ENCODE measurements around the gene SLF2.

GRCh38 chr10:100942229-100942628 is 29.5 kb downstream of the SLF2 start:
- no peak for TF ChIP-seq REST (IDR thresholded peaks at IDR 0.05)
- no peak for TF ChIP-seq MAX (IDR thresholded peaks at IDR 0.05)
- TF ChIP-seq CTCF (IDR thresholded peaks at IDR 0.05; ENCODE audit: low read depth, low read length, missing input control), result no peak
- TF ChIP-seq SP1 (IDR thresholded peaks at IDR 0.05), result no peak
- no peak for TF ChIP-seq ATF3 (IDR thresholded peaks at IDR 0.05)
- no peak for TF ChIP-seq TAF1 (conservative IDR thresholded peaks at IDR 0.05)
- TF ChIP-seq EGR1 (IDR thresholded peaks at IDR 0.05; ENCODE audit: low read depth in 2 of 2), result no peak
- TF ChIP-seq ZBTB33 (IDR thresholded peaks at IDR 0.05), result no peak
- TF ChIP-seq HNF4G (IDR thresholded peaks at IDR 0.05), result no peak

All from liver (tissue), 3 donors.